Measurements from ENCODE around the gene TANGO2. TPM values are rescaled to one million over a fixed set of nuclear protein-coding genes. Genes with fewer than 3 reads are reported as not detected.

TANGO2 gene
- total and polyA plus RNA-seq, 10 of the 15 experiments (the other 5 are each of a cell fraction or from before 2014, with no cell fraction given), result 4.0 to 24.8 (median 20.9) TPM

GRCh38 chr22:20011123-20011992 lies 9.6 kb upstream of the TANGO2 start (continued):
- TF ChIP-seq ZZZ3 (IDR thresholded peaks at IDR 0.05; ENCODE audit: control insufficient read depth, insufficient read length, low read depth) (no peak), ZSCAN29 (IDR thresholded peaks at IDR 0.05) (no peak), PKNOX1 (IDR thresholded peaks at IDR 0.05) (no peak)

- no peaks in the 10 kb centered on the region for H3K4me1 ChIP-seq (ENCODE audit: control insufficient read depth, insufficient read depth, low read length)
- RAD21 ChIA-PET (ENCODE audit: unreplicated experiment), result interaction anchor here (0.7 kb wide), 1 partner anchor 69 kb away, joined by 3 read pairs; no protein-coding TSS in a partner anchor
- no peak for FAIRE-seq
- H3K4me3 ChIP-seq, result no peak overlapping the region
- DNase-seq (ENCODE audit: low read depth, low spot score), result no peak
- SMC1A ChIA-PET (ENCODE audit: uncharacterized antibody, unreplicated experiment), result no interaction called here
- no TSS peak for BruUV-seq (replicated peaks)
- no peaks in the 10 kb centered on the region for H3K79me2 ChIP-seq (ENCODE audit: control insufficient read depth, insufficient read depth, low read length)
- no peaks in the 10 kb centered on the region for H3K36me3 ChIP-seq (ENCODE audit: control insufficient read depth in 2 of 2, insufficient read depth in 2 of 2, low read length in 1 of 2)
- no peak overlapping the region for H2AFZ ChIP-seq (ENCODE audit: control insufficient read depth, low read depth, low read length)
- H4K20me1 ChIP-seq (ENCODE audit: control insufficient read depth, insufficient read depth), result no peaks in the 10 kb centered on the region
- H3K4me2 ChIP-seq (ENCODE audit: control insufficient read depth, insufficient read depth), result no peak overlapping the region
- in situ Hi-C loops (cut with MboI), result no loop called here
- no peak for ATAC-seq
- H3K9me3 ChIP-seq (replicated peaks; ENCODE audit: control insufficient read depth, insufficient read depth, low read length), result no peaks in the 10 kb centered on the region
- H3K27ac ChIP-seq (ENCODE audit: control insufficient read depth, insufficient read depth), result no peak overlapping the region
- WGBS (ENCODE audit: insufficient coverage, insufficient replicate concordance, low lambda C conversion rate, missing lambda C conversion rate), result 52% methylated on average over 7 of the region's 7 CpGs
- TF ChIP-seq EZH2 (IDR thresholded peaks at IDR 0.05; ENCODE audit: borderline replicate concordance, control insufficient read depth, low read depth, low read length), result no peak
- no peak for TF ChIP-seq SPI1 (IDR thresholded peaks at IDR 0.05; ENCODE audit: borderline replicate concordance, insufficient read depth, low read depth, low read length)
- no peak for TF ChIP-seq TCF3 (IDR thresholded peaks at IDR 0.05; ENCODE audit: borderline replicate concordance, insufficient read depth, low read depth, low read length)
- TF ChIP-seq, protein P1, sequence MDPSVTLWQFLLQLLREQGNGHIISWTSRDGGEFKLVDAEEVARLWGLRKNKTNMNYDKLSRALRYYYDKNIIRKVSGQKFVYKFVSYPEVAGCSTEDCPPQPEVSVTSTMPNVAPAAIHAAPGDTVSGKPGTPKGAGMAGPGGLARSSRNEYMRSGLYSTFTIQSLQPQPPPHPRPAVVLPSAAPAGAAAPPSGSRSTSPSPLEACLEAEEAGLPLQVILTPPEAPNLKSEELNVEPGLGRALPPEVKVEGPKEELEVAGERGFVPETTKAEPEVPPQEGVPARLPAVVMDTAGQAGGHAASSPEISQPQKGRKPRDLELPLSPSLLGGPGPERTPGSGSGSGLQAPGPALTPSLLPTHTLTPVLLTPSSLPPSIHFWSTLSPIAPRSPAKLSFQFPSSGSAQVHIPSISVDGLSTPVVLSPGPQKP (IDR thresholded peaks at IDR 0.05; ENCODE audit: low read depth, low read length), result no peak
- intact Hi-C loops (cut with micrococcal nuclease; ENCODE audit: unreplicated experiment), result loop anchor here (5.0 kb wide), 1 partner anchor 40 kb away; no protein-coding TSS in a partner anchor
- H3K27me3 ChIP-seq (replicated peaks in 1 of 2; ENCODE audit: control insufficient read depth in 2 of 2, insufficient read depth in 2 of 2, low read length in 1 of 2), result peaks cover 8 to 9% of the 10 kb centered on the region in 2 experiments; a peak in 3 of 4 replicates
- POLR2A ChIA-PET, result no interaction called here
- H3K9ac ChIP-seq (ENCODE audit: control insufficient read depth, insufficient read depth, low read length), result no peak overlapping the region
- CTCF ChIA-PET, result interaction anchor here (1.3 to 1.7 kb wide), 2 partner anchors 10 to 42 kb away, joined by 4 read pairs; no protein-coding TSS in a partner anchor
These were observed 8.7 kb upstream of the TANGO2 start for GRCh38 chr22:20011993-20012740.
